GM18511 (cell line): Measurements from ENCODE around the gene EDA2R.

Experiments used
- ATAC-seq: cut with Tn5 transposase; IDR thresholded peaks from one replicate; pipeline ENCODE4 v1.9.1; 2021; ENCODE audit warnings: mild to moderate bottlenecking, moderate library complexity; ENCODE audit not compliant: unreplicated experiment

Gene EDA2R

DNA sequence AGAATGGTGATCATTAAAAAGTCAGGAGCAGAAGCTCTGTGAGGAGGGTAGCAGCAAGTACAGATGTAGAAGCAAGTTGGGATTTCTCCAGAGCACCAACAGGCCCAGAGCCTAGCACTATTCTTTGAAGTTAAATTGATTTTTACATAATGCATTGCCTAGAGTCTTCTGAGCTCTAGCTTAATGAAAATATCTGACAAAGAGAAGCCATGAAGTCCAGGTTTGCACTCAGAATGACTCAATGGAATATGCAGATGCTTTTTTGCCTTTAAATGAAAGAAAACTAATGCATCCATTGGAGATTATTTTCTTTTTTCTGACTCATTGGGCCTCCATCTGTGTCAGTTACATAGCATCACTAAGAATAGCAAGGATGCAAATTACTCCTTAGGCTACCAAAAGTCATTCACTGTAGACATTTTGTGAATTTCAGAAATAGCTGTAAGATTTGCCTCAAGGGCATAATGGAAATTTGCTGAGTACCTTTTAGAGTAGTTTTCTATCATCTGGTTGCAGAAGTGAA, 91.0 kb downstream of the EDA2R start:
- no peak for ATAC-seq
